SU-DHL-6 (cell line): ENCODE results near the gene MYG1.
"Not testable (repeated sequence)": the region's sequence is repeated elsewhere in the genome, so short reads cannot be mapped to it uniquely, and the experiment has no call there.

ENCODE experiments used
- H2AFZ ChIP-seq: fragments of 200-600 bp; sonication (generic); 2 replicates; pipeline ENCODE4 v1.6.1; 2014; ENCODE audit warnings: low read depth, mild to moderate bottlenecking, moderate library complexity, mixed read lengths, antibody characterized with exemption, low read length; ENCODE audit not compliant: severe bottlenecking
- H3F3A ChIP-seq: fragments of 200-600 bp; shearing (Covaris generic); 2 replicates; pipeline ENCODE4 v1.6.0; 2016; ENCODE audit warnings: antibody characterized with exemption, mild to moderate bottlenecking; ENCODE audit not compliant: insufficient read depth
- H3K27ac ChIP-seq: fragments of 200-600 bp; sonication (generic); 2 replicates; pipeline ENCODE4 v1.5.1; 2016; ENCODE audit warnings: low read depth, mild to moderate bottlenecking, low read length, moderate library complexity, mixed read lengths
- H3K27me3 ChIP-seq: fragments of 200-600 bp; sonication (generic), shearing (Covaris generic); 2 replicates; pipeline ENCODE4 v1.6.0; 2014; ENCODE audit warnings: mild to moderate bottlenecking, low read length
- H3K36me3 ChIP-seq: fragments of 200-600 bp; sonication (generic); 2 replicates; pipeline ENCODE4 v1.6.1; 2014; ENCODE audit warnings: mild to moderate bottlenecking, low read length, mixed read lengths
- H3K4me2 ChIP-seq: fragments of 300-600, 200-600 bp; shearing (Covaris generic), sonication (generic); 2 replicates; pipeline ENCODE4 v1.6.0; 2014; ENCODE audit warnings: low read length, low read depth, mild to moderate bottlenecking; ENCODE audit not compliant: poor library complexity, severe bottlenecking
- H3K4me3 ChIP-seq: fragments of 200-600 bp; sonication (generic); 2 replicates; pipeline ENCODE4 v1.5.1; 2014; ENCODE audit warnings: antibody characterized with exemption, low read length, mild to moderate bottlenecking, mixed read lengths; ENCODE audit not compliant: insufficient read depth, poor library complexity, severe bottlenecking
- H3K79me2 ChIP-seq: fragments of 200-600 bp; sonication (generic); 2 replicates; pipeline ENCODE4 v1.6.1; 2014; ENCODE audit warnings: mild to moderate bottlenecking, low read length, moderate library complexity; ENCODE audit not compliant: insufficient read depth
- H3K9ac ChIP-seq: fragments of 200-600 bp; sonication (generic); 2 replicates; pipeline ENCODE4 v1.7.0; 2014; ENCODE audit warnings: mild to moderate bottlenecking, low read length
- H3K9me2 ChIP-seq: fragments of 200-600 bp; sonication (generic); replicated peaks from 2 replicates; pipeline ENCODE4 v1.6.1; 2014; ENCODE audit warnings: low read length; ENCODE audit not compliant: insufficient read depth
- H3K9me3 ChIP-seq: fragments of 200-600 bp; sonication (generic); 2 replicates; pipeline ENCODE4 v1.6.1; 2014; ENCODE audit warnings: low read length, mixed read lengths; ENCODE audit not compliant: insufficient read depth
- H4K20me1 ChIP-seq: fragments of 200-600 bp; sonication (generic); 2 replicates; pipeline ENCODE4 v1.6.1; 2014; ENCODE audit warnings: low read depth, mild to moderate bottlenecking, antibody characterized with exemption, low read length, moderate library complexity, mixed read lengths
- EZH2phosphoT487 ChIP-seq: fragments of 200-600 bp; sonication (generic), shearing (Covaris generic); conservative IDR thresholded peaks from 2 replicates; pipeline ENCODE4 v1.6.1; 2018; ENCODE audit warnings: mild to moderate bottlenecking, antibody characterized with exemption, low read length, moderate library complexity, mixed read lengths
- TF ChIP-seq, protein P1 (sequence below): fragments of 200-600 bp; sonication (generic); IDR thresholded peaks from one replicate; pipeline ENCODE4 v1.5.1; 2017; ENCODE audit warnings: antibody characterized with exemption, mild to moderate bottlenecking, low read length, moderate library complexity; ENCODE audit not compliant: insufficient read depth, poor library complexity, severe bottlenecking

MYG1 gene

DNA sequence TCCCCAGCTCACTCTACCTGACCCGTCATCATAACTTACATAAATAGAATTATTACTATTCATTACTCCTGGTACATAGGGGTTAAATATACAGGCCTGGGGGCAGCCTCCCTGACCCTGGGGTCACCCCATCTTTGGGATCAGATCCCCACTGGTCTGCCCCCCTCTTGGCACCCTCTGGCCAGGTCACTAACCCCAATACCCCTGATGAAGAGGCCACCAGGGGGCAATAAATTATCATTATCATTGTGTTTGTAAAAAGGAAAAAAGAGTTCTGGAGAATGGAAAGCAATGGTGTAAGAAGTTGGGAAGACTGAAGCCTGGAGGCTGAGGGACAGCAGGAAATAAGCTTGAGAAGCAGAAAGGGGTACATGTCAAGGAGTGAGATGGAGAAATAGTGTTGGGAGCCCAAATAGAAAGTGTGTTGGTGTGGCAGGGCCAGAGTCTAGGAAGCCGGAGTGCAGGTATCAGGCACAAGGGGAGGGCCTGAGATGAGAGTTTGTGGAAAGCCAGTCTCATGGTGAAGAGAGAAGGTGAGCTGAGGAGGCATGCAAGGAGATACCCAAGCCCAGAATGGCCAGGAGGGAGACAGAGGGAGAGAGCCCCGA lies 28.0 kb downstream of the MYG1 start:
- H3K9me2 ChIP-seq: no peaks in the 10 kb centered on the region
- no peaks in the 10 kb centered on the region for H3K36me3 ChIP-seq
- H2AFZ ChIP-seq: no peak overlapping the region
- no peak overlapping the region for H3K9ac ChIP-seq
- H3K4me2 ChIP-seq: no peak overlapping the region
- no peaks in the 10 kb centered on the region for H3K79me2 ChIP-seq
- H3K4me3 ChIP-seq: no peak overlapping the region
- H3K27me3 ChIP-seq: no peaks in the 10 kb centered on the region
- no peaks in the 10 kb centered on the region for H4K20me1 ChIP-seq
- H3K9me3 ChIP-seq: no peaks in the 10 kb centered on the region
- TF ChIP-seq EZH2phosphoT487: no peak
- TF ChIP-seq, protein P1, sequence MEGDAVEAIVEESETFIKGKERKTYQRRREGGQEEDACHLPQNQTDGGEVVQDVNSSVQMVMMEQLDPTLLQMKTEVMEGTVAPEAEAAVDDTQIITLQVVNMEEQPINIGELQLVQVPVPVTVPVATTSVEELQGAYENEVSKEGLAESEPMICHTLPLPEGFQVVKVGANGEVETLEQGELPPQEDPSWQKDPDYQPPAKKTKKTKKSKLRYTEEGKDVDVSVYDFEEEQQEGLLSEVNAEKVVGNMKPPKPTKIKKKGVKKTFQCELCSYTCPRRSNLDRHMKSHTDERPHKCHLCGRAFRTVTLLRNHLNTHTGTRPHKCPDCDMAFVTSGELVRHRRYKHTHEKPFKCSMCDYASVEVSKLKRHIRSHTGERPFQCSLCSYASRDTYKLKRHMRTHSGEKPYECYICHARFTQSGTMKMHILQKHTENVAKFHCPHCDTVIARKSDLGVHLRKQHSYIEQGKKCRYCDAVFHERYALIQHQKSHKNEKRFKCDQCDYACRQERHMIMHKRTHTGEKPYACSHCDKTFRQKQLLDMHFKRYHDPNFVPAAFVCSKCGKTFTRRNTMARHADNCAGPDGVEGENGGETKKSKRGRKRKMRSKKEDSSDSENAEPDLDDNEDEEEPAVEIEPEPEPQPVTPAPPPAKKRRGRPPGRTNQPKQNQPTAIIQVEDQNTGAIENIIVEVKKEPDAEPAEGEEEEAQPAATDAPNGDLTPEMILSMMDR: peak; percentile 51
- no peak overlapping the region for H3K27ac ChIP-seq
- H3F3A ChIP-seq: peaks cover 14% of the 10 kb centered on the region

DNA sequence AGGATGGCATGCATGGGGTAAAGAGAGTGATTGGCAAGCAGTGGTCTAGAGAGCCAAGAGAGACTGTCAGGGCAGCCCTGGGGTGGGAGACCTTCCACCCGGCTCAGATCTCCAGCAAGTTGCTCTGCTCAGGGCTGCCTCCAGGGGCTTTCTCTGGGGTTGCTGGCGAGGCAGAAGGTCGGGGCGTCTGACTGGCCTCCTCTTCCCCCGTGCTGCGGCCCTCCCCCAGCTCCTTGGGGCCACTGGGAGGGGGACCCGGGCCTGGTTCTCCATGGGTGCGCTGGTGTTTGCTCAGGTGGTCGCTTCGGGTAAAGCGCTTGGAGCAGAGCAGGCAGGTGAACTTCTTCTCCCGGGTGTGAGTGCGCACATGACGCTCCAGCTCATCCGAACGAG lies 28.5 kb downstream of the MYG1 start:
- H3K79me2 ChIP-seq: no peaks in the 10 kb centered on the region
- H3K4me2 ChIP-seq: no peak overlapping the region

DNA sequence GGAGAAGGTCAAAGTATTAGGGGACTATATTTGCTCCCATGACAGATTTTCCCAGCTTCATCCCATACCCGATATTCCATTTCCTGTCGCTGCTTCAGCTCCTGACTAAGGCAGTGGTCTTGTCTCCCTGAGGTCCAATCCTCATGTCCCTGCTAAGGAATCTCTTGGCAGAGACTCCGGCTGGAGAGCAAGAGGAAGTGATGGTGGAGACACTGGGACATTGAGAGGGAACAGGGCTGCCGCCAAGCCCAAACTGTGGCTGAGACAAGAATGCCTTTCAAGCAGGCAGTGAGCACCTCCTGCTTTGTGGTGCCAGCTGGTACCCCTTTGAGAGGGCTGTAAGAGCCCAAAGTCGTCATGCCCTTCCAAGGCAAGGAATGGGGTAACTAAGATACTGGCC lies 31.2 kb downstream of the MYG1 start:
- H2AFZ ChIP-seq: no peak overlapping the region

More for the DNA sequence above, 28.5 kb downstream of the MYG1 start:
- Histone ChIP-seq H3K9me2 (no peaks in the 10 kb centered on the region), H3K36me3 (no peaks in the 10 kb centered on the region), H3F3A (peaks cover 14% of the 10 kb centered on the region), H3K27ac (no peak overlapping the region), H3K9ac (no peak overlapping the region), H3K9me3 (no peaks in the 10 kb centered on the region), H2AFZ (no peak overlapping the region), H4K20me1 (no peaks in the 10 kb centered on the region), H3K4me3 (no peak overlapping the region), H3K27me3 (no peaks in the 10 kb centered on the region)
- TF ChIP-seq EZH2phosphoT487: no peak
- TF ChIP-seq, protein P1: no peak

DNA sequence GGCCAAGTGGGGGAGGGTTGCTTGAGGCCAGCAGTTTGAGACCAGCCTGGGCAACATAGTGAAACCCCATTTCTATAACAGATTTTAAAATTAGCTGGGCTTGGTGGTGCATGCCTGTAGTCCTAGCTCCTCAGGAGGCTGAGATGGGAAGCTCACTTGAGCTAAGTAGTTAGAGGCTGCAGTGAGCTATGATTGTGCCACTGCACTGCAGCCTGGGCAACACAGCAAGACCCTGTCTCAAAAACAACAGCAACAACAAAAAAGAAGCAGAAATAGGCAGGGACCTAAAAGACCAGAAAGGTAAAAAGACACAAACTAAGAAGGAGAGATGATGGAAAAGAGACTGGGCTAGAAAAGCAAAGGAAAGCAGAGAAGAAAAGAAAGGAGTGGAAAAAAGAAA lies 32.8 kb downstream of the MYG1 start:
- H3K9me3 ChIP-seq, H3K79me2 ChIP-seq, H3F3A ChIP-seq, H3K36me3 ChIP-seq, H3K4me2 ChIP-seq, H2AFZ ChIP-seq, H4K20me1 ChIP-seq, H3K27me3 ChIP-seq, H3K9ac ChIP-seq, H3K9me2 ChIP-seq, H3K4me3 ChIP-seq, H3K27ac ChIP-seq: not testable (repeated sequence)

More for the DNA sequence above, 31.2 kb downstream of the MYG1 start:
- Histone ChIP-seq H3K27ac (no peak overlapping the region), H3K27me3 (no peaks in the 10 kb centered on the region), H3K9me2 (no peaks in the 10 kb centered on the region), H3K36me3 (no peaks in the 10 kb centered on the region), H4K20me1 (no peaks in the 10 kb centered on the region), H3K9me3 (no peaks in the 10 kb centered on the region), H3K4me2 (no peak overlapping the region), H3K4me3 (no peak overlapping the region), H3F3A (no peaks in the 10 kb centered on the region), H3K79me2 (no peaks in the 10 kb centered on the region), H3K9ac (no peak overlapping the region)
- no peak for TF ChIP-seq EZH2phosphoT487
- TF ChIP-seq, protein P1: no peak
